ENCODE measurements around the gene MAG. TPM values are rescaled to one million over a fixed set of nuclear protein-coding genes. Genes with fewer than 3 reads are reported as not detected.

Gene MAG
- total and polyA plus RNA-seq, 7 donors: 0.06 to 6.1 TPM; not detected in 5

GRCh38 chr19:35271546-35271945 is 20.4 kb upstream of the MAG start:
- no peak overlapping the region for H3K4me3 ChIP-seq
- 87 to 89% methylated on average over 7 of the region's 7 CpGs for WGBS, 2 donors
- peaks cover 0 to 21% (median 17%) of the 10 kb centered on the region in 4 donors for H3K4me1 ChIP-seq
- intact Hi-C loops (cut with DNase I): no loop called here
- no peaks in the 10 kb centered on the region for H3K9me3 ChIP-seq
- TF ChIP-seq EP300 (IDR thresholded peaks at IDR 0.05) (no peak), CTCF (IDR thresholded peaks at IDR 0.05) (no peak), POLR2AphosphoS5 (IDR thresholded peaks at IDR 0.05) (no peak), POLR2A (IDR thresholded peaks at IDR 0.05) (no peak)
- H3K27ac ChIP-seq: no peak overlapping the region
- no peaks in the 10 kb centered on the region for H3K27me3 ChIP-seq
- peaks cover 2 to 65% (median 39%) of the 10 kb centered on the region in 4 donors for H3K36me3 ChIP-seq
- DNase-seq: no peak

GRCh38 chr19:35272122-35272719 is 19.7 kb upstream of the MAG start:
- peaks cover 5 to 71% (median 45%) of the 10 kb centered on the region in 4 donors for H3K36me3 ChIP-seq
- DNase-seq: no peak
- H3K4me3 ChIP-seq: no peak overlapping the region
- TF ChIP-seq POLR2AphosphoS5 (IDR thresholded peaks at IDR 0.05): no peak
- intact Hi-C loops (cut with DNase I): no loop called here
- H3K4me1 ChIP-seq: peaks cover 0 to 15% (median 11%) of the 10 kb centered on the region in 4 donors
- whole genome bisulfite sequencing, 2 donors: 77 to 91% methylated on average over 16 of the region's 16 CpGs
- no peak overlapping the region for H3K27ac ChIP-seq
- H3K9me3 ChIP-seq: no peaks in the 10 kb centered on the region
- H3K27me3 ChIP-seq: no peaks in the 10 kb centered on the region

GRCh38 chr19:35272954-35273649 is 18.9 kb upstream of the MAG start:
- TF ChIP-seq POLR2A (IDR thresholded peaks at IDR 0.05): no peak
- TF ChIP-seq CTCF (IDR thresholded peaks at IDR 0.05): no peak
- TF ChIP-seq EP300 (IDR thresholded peaks at IDR 0.05): no peak
- no peak for TF ChIP-seq POLR2AphosphoS5 (IDR thresholded peaks at IDR 0.05)
- no peak for DNase-seq
- no peaks in the 10 kb centered on the region for H3K9me3 ChIP-seq
- no peak overlapping the region for H3K27ac ChIP-seq
- H3K4me1 ChIP-seq: peaks cover 0 to 12% (median 10%) of the 10 kb centered on the region in 4 donors
- intact Hi-C loops (cut with DNase I): no loop called here
- no peaks in the 10 kb centered on the region for H3K27me3 ChIP-seq
- H3K4me3 ChIP-seq: no peak overlapping the region
- whole genome bisulfite sequencing, 2 donors: 87 to 90% methylated on average over 10 of the region's 10 CpGs
- H3K36me3 ChIP-seq: peaks cover 9 to 80% (median 48%) of the 10 kb centered on the region in 4 donors

- no peaks in the 10 kb centered on the region for H3K27me3 ChIP-seq
- H3K36me3 ChIP-seq: peaks cover 9 to 87% (median 51%) of the 10 kb centered on the region in 4 donors
- intact Hi-C loops (cut with DNase I): no loop called here
- no peak overlapping the region for H3K27ac ChIP-seq
- no peaks in the 10 kb centered on the region for H3K9me3 ChIP-seq
- H3K4me3 ChIP-seq: no peak overlapping the region
- no peak for DNase-seq
- WGBS, 2 donors: 64 to 83% methylated on average over 14 of the region's 14 CpGs
- TF ChIP-seq CTCF (IDR thresholded peaks at IDR 0.05): no peak
- TF ChIP-seq EP300 (IDR thresholded peaks at IDR 0.05): no peak
- no peak for TF ChIP-seq POLR2AphosphoS5 (IDR thresholded peaks at IDR 0.05)
- no peak for TF ChIP-seq POLR2A (IDR thresholded peaks at IDR 0.05)
- peaks cover 0 to 12% (median 10%) of the 10 kb centered on the region in 4 donors for H3K4me1 ChIP-seq
Observed at GRCh38 chr19:35273686-35274259, 18.2 kb upstream of the MAG start.

- H3K4me1 ChIP-seq: peaks cover 0 to 11% (median 10%) of the 10 kb centered on the region in 4 donors
- intact Hi-C loops (cut with DNase I): no loop called here
- no peak overlapping the region for H3K4me3 ChIP-seq
- no peaks in the 10 kb centered on the region for H3K9me3 ChIP-seq
- H3K27me3 ChIP-seq: no peaks in the 10 kb centered on the region
- TF ChIP-seq POLR2AphosphoS5 (IDR thresholded peaks at IDR 0.05) (no peak), POLR2A (IDR thresholded peaks at IDR 0.05) (no peak), EP300 (IDR thresholded peaks at IDR 0.05) (no peak), CTCF (IDR thresholded peaks at IDR 0.05) (no peak)
- peaks cover 14 to 92% (median 55%) of the 10 kb centered on the region in 4 donors for H3K36me3 ChIP-seq
- H3K27ac ChIP-seq: no peak overlapping the region
- WGBS, 2 donors: 77 to 85% methylated on average over 5 of the region's 5 CpGs
- DNase-seq: no peak
Observed at GRCh38 chr19:35274323-35274722, 17.6 kb upstream of the MAG start.

Measured in sigmoid colon (tissue), 7 donors.